ENCODE results near the gene WFDC9. TPM values are rescaled to one million over a fixed set of nuclear protein-coding genes. Genes with fewer than 3 reads are reported as not detected.

WFDC9 gene
- total RNA-seq, 1 experiment from 2014 or later: not detected

- Histone ChIP-seq H3K9me3 (ENCODE audit: control insufficient read depth, low read depth, low read length) (peaks cover 6% of the 10 kb centered on the region), H2BK20ac (ENCODE audit: low read depth, low read length, poor library complexity, severe bottlenecking) (no peak overlapping the region), H3K79me1 (ENCODE audit: insufficient read depth, low read depth, low read length, poor library complexity, severe bottlenecking) (no peaks in the 10 kb centered on the region), H3K4me1 (ENCODE audit: insufficient read depth, low read length) (peaks cover 3% of the 10 kb centered on the region; the same call in 1 of the 2 replicates), H2AK5ac (ENCODE audit: insufficient read length, low read length) (no peak overlapping the region), H3K23ac (ENCODE audit: insufficient read length, low read depth, low read length) (no peak overlapping the region), H3K4me2 (ENCODE audit: insufficient read depth, insufficient read length, low read length) (no peak overlapping the region), H4K91ac (ENCODE audit: insufficient read length, low read depth, low read length) (no peak overlapping the region), H2BK15ac (ENCODE audit: low read depth, low read length) (no peak overlapping the region), H3K56ac (ENCODE audit: insufficient read length, low read depth, low read length) (no peak overlapping the region), H3K27me3 (ENCODE audit: insufficient read depth, low read length) (no peaks in the 10 kb centered on the region), H2BK5ac (ENCODE audit: insufficient read length, low read length) (no peak overlapping the region), H3K23me2 (ENCODE audit: insufficient read length, low read depth, low read length, poor library complexity, severe bottlenecking) (no peaks in the 10 kb centered on the region), H2BK12ac (ENCODE audit: insufficient read length, low read depth, low read length) (no peak overlapping the region), H4K20me1 (ENCODE audit: control insufficient read depth, insufficient read depth, insufficient read length) (no peaks in the 10 kb centered on the region), H3K14ac (ENCODE audit: insufficient read depth, low read length) (no peak overlapping the region), H3K18ac (ENCODE audit: insufficient read length, low read depth, low read length) (no peak overlapping the region), H3T11ph (ENCODE audit: low read length) (no peak overlapping the region), H3K27ac (ENCODE audit: insufficient read length, low read depth, low read length) (no peak overlapping the region), H2AFZ (ENCODE audit: low read length) (no peak overlapping the region), H4K8ac (replicated peaks; ENCODE audit: insufficient read length, low read depth, low read length) (no peak overlapping the region), H3K9ac (ENCODE audit: extremely low read depth, insufficient read length, low read length) (no peak overlapping the region), H3K79me2 (ENCODE audit: insufficient read depth, low read length) (no peaks in the 10 kb centered on the region), H2BK120ac (ENCODE audit: low read depth, low read length, poor library complexity, severe bottlenecking) (no peak overlapping the region), H4K5ac (ENCODE audit: insufficient read length, low read depth, low read length) (no peak overlapping the region), H3K4ac (ENCODE audit: low read depth, low read length) (no peak overlapping the region)
- DNase-seq: no peak
- TF ChIP-seq, protein P1, sequence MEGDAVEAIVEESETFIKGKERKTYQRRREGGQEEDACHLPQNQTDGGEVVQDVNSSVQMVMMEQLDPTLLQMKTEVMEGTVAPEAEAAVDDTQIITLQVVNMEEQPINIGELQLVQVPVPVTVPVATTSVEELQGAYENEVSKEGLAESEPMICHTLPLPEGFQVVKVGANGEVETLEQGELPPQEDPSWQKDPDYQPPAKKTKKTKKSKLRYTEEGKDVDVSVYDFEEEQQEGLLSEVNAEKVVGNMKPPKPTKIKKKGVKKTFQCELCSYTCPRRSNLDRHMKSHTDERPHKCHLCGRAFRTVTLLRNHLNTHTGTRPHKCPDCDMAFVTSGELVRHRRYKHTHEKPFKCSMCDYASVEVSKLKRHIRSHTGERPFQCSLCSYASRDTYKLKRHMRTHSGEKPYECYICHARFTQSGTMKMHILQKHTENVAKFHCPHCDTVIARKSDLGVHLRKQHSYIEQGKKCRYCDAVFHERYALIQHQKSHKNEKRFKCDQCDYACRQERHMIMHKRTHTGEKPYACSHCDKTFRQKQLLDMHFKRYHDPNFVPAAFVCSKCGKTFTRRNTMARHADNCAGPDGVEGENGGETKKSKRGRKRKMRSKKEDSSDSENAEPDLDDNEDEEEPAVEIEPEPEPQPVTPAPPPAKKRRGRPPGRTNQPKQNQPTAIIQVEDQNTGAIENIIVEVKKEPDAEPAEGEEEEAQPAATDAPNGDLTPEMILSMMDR (conservative IDR thresholded peaks at IDR 0.05): no peak
- H3K9me3 Mint-ChIP-seq: peaks cover 5 to 6% of the 10 kb centered on the region in 2 experiments; a peak in 4 of 5 replicates
- peaks cover 0 to 4% (median under 1%) of the 10 kb centered on the region in 3 experiments; a peak in 5 of 7 replicates for H3K36me3 Mint-ChIP-seq (ENCODE audit: insufficient read depth in 1 of 3, low read depth in 3 of 3)
- no peaks in the 10 kb centered on the region; the same call in 1 of the 2 replicates for H3K27me3 Mint-ChIP-seq (ENCODE audit: low read depth)
- peaks cover 12 to 13% of the 10 kb centered on the region in 2 experiments for H3K4me1 Mint-ChIP-seq
- H3K4me3 Mint-ChIP-seq: no peak overlapping the region
- no peak overlapping the region for H3K27ac Mint-ChIP-seq
These were observed 18.8 kb downstream of the WFDC9 start for GRCh38 chr20:45612314-45612713.
